ENCODE data around the gene TMEM167B.
A peak's percentile ranks its signal among the peaks of the same experiment; 100 is the strongest.

- TF ChIP-seq, protein P1, sequence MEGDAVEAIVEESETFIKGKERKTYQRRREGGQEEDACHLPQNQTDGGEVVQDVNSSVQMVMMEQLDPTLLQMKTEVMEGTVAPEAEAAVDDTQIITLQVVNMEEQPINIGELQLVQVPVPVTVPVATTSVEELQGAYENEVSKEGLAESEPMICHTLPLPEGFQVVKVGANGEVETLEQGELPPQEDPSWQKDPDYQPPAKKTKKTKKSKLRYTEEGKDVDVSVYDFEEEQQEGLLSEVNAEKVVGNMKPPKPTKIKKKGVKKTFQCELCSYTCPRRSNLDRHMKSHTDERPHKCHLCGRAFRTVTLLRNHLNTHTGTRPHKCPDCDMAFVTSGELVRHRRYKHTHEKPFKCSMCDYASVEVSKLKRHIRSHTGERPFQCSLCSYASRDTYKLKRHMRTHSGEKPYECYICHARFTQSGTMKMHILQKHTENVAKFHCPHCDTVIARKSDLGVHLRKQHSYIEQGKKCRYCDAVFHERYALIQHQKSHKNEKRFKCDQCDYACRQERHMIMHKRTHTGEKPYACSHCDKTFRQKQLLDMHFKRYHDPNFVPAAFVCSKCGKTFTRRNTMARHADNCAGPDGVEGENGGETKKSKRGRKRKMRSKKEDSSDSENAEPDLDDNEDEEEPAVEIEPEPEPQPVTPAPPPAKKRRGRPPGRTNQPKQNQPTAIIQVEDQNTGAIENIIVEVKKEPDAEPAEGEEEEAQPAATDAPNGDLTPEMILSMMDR (conservative IDR thresholded peaks at IDR 0.05; ENCODE audit: low read depth, low read length) = no peak
- TF ChIP-seq BHLHE40 (IDR thresholded peaks at IDR 0.05; ENCODE audit: low read depth, low read length) (no peak), POLR2A (IDR thresholded peaks at IDR 0.05; ENCODE audit: low read depth, low read length) (no peak), SMC3 (IDR thresholded peaks at IDR 0.05; ENCODE audit: low read depth, low read length) (no peak), CEBPB (IDR thresholded peaks at IDR 0.05; ENCODE audit: low read depth, low read length) (peak; percentile 86), RFX5 (IDR thresholded peaks at IDR 0.05; ENCODE audit: low read depth, low read length) (no peak), MAFK (IDR thresholded peaks at IDR 0.05; ENCODE audit: low read depth, low read length) (no peak), RAD21 (IDR thresholded peaks at IDR 0.05; ENCODE audit: low read length) (no peak), RCOR1 (IDR thresholded peaks at IDR 0.05; ENCODE audit: insufficient replicate concordance, low read length) (no peak)
- TF ChIP-seq, protein P2, sequence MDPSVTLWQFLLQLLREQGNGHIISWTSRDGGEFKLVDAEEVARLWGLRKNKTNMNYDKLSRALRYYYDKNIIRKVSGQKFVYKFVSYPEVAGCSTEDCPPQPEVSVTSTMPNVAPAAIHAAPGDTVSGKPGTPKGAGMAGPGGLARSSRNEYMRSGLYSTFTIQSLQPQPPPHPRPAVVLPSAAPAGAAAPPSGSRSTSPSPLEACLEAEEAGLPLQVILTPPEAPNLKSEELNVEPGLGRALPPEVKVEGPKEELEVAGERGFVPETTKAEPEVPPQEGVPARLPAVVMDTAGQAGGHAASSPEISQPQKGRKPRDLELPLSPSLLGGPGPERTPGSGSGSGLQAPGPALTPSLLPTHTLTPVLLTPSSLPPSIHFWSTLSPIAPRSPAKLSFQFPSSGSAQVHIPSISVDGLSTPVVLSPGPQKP (IDR thresholded peaks at IDR 0.05; ENCODE audit: borderline replicate concordance, low read depth, low read length) = no peak
Measured at GRCh38 chr1:109091839-109092193, 1.3 kb downstream of the TMEM167B start.
